OCI-LY3 (cell line): ENCODE data around the gene TNFRSF4.

Source experiments
- H2AFZ ChIP-seq: fragments of 200-600, 300-600 bp; shearing (Covaris generic); 2 replicates; pipeline ENCODE4 v1.6.0; 2014; ENCODE audit warnings: antibody characterized with exemption, low read depth, low read length
- H3K27ac ChIP-seq: fragments of 200-600, 300-600 bp; sonication (generic); 2 replicates; pipeline ENCODE4 v1.5.1; 2014; ENCODE audit warnings: mild to moderate bottlenecking, low read length, moderate library complexity, mixed read lengths
- H3K27me3 ChIP-seq: fragments of 200-600, 300-600 bp; sonication (generic); 2 replicates; pipeline ENCODE4 v1.6.1; 2014; ENCODE audit warnings: low read depth, low read length, mixed read lengths
- H3K36me3 ChIP-seq: fragments of 200-600, 300-600 bp; sonication (generic); replicated peaks from 2 replicates; pipeline ENCODE3; 2014; ENCODE audit warnings: low read depth, low read length, mixed read lengths
- H3K4me1 ChIP-seq: fragments of 300-600, 200-600 bp; sonication (generic); 2 replicates; pipeline ENCODE4 v1.6.1; 2014; ENCODE audit warnings: low read length, mixed read lengths
- H3K4me2 ChIP-seq: fragments of 200-600, 300-600 bp; sonication (generic); 2 replicates; pipeline ENCODE4 v1.6.1; 2014; ENCODE audit warnings: low read length, mixed read lengths
- H3K4me3 ChIP-seq: fragments of 300-600, 200-600 bp; sonication (generic); 2 replicates; pipeline ENCODE4 v1.5.1; 2014; ENCODE audit warnings: antibody characterized with exemption, mild to moderate bottlenecking, low read length, moderate library complexity
- H3K79me2 ChIP-seq: fragments of 300-600, 200-600 bp; shearing (Covaris generic); 2 replicates; pipeline ENCODE4 v1.6.1; 2014; ENCODE audit warnings: mild to moderate bottlenecking, low read length, mixed read lengths
- H3K9ac ChIP-seq: fragments of 300-600, 200-600 bp; shearing (Covaris generic); 2 replicates; pipeline ENCODE4 v1.6.0; 2014; ENCODE audit warnings: mild to moderate bottlenecking, low read length, moderate library complexity
- H3K9me3 ChIP-seq: fragments of 200-600, 300-600 bp; shearing (Covaris generic); 2 replicates; pipeline ENCODE4 v1.6.1; 2014; ENCODE audit warnings: low read length, mixed read lengths; ENCODE audit not compliant: insufficient read depth
- H4K20me1 ChIP-seq: fragments of 200-600, 300-600 bp; sonication (generic); 2 replicates; pipeline ENCODE4 v1.6.1; 2016; ENCODE audit warnings: low read length, mixed read lengths; ENCODE audit not compliant: insufficient read depth
- CTCF ChIP-seq: fragments of 200-600, 300-600 bp; sonication (generic); IDR thresholded peaks from 2 replicates; pipeline ENCODE4 v1.5.1; 2014; ENCODE audit warnings: antibody characterized with exemption, low read length, low read depth
- EZH2phosphoT487 ChIP-seq: fragments of 200-600 bp; shearing (Covaris generic); IDR thresholded peaks from 2 replicates; pipeline ENCODE4 v1.6.1; 2018; ENCODE audit warnings: antibody characterized with exemption, mixed run types, low read depth

Gene TNFRSF4

GRCh38 chr1:1236176-1236763, 22.3 kb upstream of the TNFRSF4 start:
- no peak overlapping the region for H3K9ac ChIP-seq

DNA sequence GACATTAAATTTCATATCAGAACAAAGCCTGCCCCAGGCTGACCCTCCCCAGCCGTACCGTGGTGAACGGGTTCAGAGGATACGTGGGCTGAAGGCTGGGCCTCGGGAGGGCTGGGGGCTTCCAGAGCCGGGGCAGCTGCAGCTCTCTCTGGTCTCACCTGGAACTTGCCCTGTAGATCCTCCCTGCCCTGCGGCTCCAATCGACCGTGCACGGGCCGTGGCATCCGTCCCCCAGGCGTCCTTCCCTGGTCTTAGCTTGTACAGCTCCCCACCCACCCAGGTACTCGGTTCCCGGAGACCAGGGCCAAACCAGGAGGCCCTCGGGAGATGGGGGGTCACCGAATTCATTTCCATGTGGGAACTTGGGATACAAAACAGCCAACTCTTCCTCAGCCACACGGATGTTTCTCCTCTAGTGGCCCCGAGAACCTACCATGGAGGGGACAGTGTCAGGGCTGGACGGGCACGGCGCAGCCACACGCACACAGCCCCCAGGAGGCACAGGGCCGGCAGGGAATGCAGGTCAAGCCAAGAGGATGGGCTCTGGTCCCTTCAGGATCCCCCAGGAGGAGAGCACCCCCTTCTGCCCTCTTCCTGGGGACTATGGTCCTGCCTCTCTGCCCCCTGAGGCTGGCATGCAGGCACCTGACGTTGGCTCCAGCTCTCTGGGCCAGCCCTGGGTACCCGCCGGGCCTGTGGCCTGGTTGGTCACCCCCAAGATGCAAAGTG, 21.2 kb upstream of the TNFRSF4 start:
- Histone ChIP-seq H4K20me1 (peaks cover 8% of the 10 kb centered on the region; the same call in 1 of the 2 replicates), H3K9ac (no peak overlapping the region), H3K4me1 (peaks cover 14% of the 10 kb centered on the region), H3K4me3 (no peak overlapping the region), H3K27ac (no peak overlapping the region), H3K79me2 (peaks cover 38% of the 10 kb centered on the region), H2AFZ (no peak overlapping the region), H3K9me3 (no peaks in the 10 kb centered on the region), H3K27me3 (0 out of 2 replicates have a peak, but pooled peaks cover 3% of the 10 kb centered on the region), H3K36me3 (peaks cover 20% of the 10 kb centered on the region), H3K4me2 (no peak overlapping the region)
- no peak for TF ChIP-seq CTCF
- no peak for TF ChIP-seq EZH2phosphoT487

More at GRCh38 chr1:1236176-1236763, 22.3 kb upstream of the TNFRSF4 start:
- H3K9me3 ChIP-seq = no peaks in the 10 kb centered on the region
- H3K27ac ChIP-seq = no peak overlapping the region
- H3K36me3 ChIP-seq = peaks cover 20% of the 10 kb centered on the region
- no peak overlapping the region for H3K4me3 ChIP-seq
- H3K27me3 ChIP-seq = 0 out of 2 replicates have a peak, but pooled peaks cover 3% of the 10 kb centered on the region
- H3K79me2 ChIP-seq = peaks cover 28% of the 10 kb centered on the region
- TF ChIP-seq EZH2phosphoT487 = no peak
- TF ChIP-seq CTCF = no peak
- H2AFZ ChIP-seq = no peak overlapping the region
- peaks cover 8% of the 10 kb centered on the region; the same call in 1 of the 2 replicates for H4K20me1 ChIP-seq
- H3K4me2 ChIP-seq = no peak overlapping the region
- H3K4me1 ChIP-seq = peaks cover 8% of the 10 kb centered on the region

DNA sequence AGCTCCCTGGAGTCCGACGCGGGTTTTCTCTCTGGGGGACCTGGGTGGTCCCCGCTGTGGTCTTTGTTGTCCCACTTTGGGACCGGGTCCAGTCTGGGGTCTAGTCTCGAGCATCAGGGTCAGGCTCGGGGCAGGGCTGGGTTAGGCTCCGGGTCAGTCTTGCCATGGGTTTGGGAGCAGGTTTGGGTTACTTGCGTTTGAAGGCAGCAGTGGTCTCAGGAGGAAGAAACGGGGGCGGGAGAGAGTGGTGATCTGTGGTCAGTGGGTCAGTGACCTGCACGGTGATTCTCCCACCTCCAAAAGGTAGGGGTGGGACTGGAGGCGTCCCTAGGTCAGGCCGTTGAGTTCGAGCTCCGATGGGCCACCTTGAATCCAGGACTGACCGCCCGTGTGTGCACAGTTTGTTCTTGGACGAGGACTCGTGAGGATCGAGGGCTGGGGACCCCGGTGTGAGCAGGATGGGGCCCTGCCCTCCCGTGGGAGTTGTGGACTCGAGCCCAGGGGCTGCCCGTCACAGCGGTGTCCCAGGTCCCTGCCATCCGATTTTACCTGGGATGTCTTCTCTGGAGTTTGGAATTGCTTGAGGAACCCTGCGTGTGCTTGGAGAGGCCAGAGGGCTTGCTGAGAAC, 20.3 kb upstream of the TNFRSF4 start:
- Histone ChIP-seq H3K36me3 (peaks cover 21% of the 10 kb centered on the region), H4K20me1 (peaks cover 8% of the 10 kb centered on the region; the same call in 1 of the 2 replicates), H3K9ac (no peak overlapping the region), H3K9me3 (no peaks in the 10 kb centered on the region), H2AFZ (no peak overlapping the region), H3K27ac (no peak overlapping the region), H3K4me3 (no peak overlapping the region), H3K27me3 (no peaks in the 10 kb centered on the region), H3K4me2 (no peak overlapping the region), H3K4me1 (peaks cover 16% of the 10 kb centered on the region), H3K79me2 (peaks cover 47% of the 10 kb centered on the region)
- TF ChIP-seq CTCF (no peak), EZH2phosphoT487 (no peak)

DNA sequence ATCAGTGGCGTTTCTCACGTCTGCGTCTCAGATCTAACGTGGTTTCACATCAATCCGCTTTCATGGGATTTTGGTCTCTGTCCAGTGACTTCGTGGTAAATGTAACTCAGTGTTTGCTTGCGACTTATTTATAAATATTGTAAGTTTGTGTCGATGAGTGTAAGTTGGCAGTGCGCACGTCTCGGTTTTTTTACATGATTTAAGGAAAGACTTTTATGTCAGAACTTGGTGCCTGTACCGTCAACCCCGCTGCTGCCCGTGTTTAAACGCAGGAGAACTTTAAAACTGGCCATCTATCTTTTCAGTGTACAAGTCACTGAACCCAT, 19.6 kb upstream of the TNFRSF4 start:
- Histone ChIP-seq H3K27me3 (no peaks in the 10 kb centered on the region), H3K79me2 (peaks cover 55% of the 10 kb centered on the region), H3K9me3 (no peaks in the 10 kb centered on the region), H4K20me1 (peaks cover 10% of the 10 kb centered on the region; the same call in 1 of the 2 replicates), H3K4me2 (no peak overlapping the region), H3K4me3 (no peak overlapping the region), H3K27ac (no peak overlapping the region), H3K36me3 (peaks cover 29% of the 10 kb centered on the region), H3K9ac (no peak overlapping the region), H3K4me1 (peaks cover 16% of the 10 kb centered on the region), H2AFZ (no peak overlapping the region)
- TF ChIP-seq EZH2phosphoT487 = no peak
- TF ChIP-seq CTCF = no peak
